OCI-LY3 (cell line): ENCODE data around the gene SPON2.

Source experiments
- CTCF ChIP-seq: fragments of 200-600, 300-600 bp; sonication (generic); IDR thresholded peaks from 2 replicates; pipeline ENCODE4 v1.5.1; 2014; ENCODE audit warnings: antibody characterized with exemption, low read length, low read depth
- EZH2phosphoT487 ChIP-seq: fragments of 200-600 bp; shearing (Covaris generic); IDR thresholded peaks from 2 replicates; pipeline ENCODE4 v1.6.1; 2018; ENCODE audit warnings: antibody characterized with exemption, mixed run types, low read depth

GRCh38 chr4:1198098-1198844, 25.9 kb upstream of the SPON2 start:
- TF ChIP-seq CTCF (no peak), EZH2phosphoT487 (no peak)
